Lower lobe of right lung (tissue), 2 donors: ENCODE measurements around the gene INMT. TPM values are rescaled to one million over a fixed set of nuclear protein-coding genes. Genes with fewer than 3 reads are reported as not detected.

Experiments
- ATAC-seq, 2 donors: fragments of 200-7000 bp; cut with Tn5 transposase; one replicate each; pipeline ENCODE4 v1.9.1; 2020 to 2022; ENCODE audit warnings: mild to moderate bottlenecking in 2 of 2, moderate library complexity in 2 of 2
- DNase-seq: peaks from one replicate; pipeline ENCODE4 v3.0.0-alpha.2; 2020
- H3K27ac ChIP-seq: fragments of 200-600 bp; one replicate; pipeline ENCODE4 v1.8.0; 2022
- H3K27me3 ChIP-seq: fragments of 200-600 bp; one replicate; pipeline ENCODE4 v1.8.0; 2022; ENCODE audit warnings: low read depth
- H3K36me3 ChIP-seq: fragments of 200-600 bp; one replicate; pipeline ENCODE4 v1.8.0; 2022; ENCODE audit warnings: mild to moderate bottlenecking
- H3K4me1 ChIP-seq: fragments of 200-600 bp; one replicate; pipeline ENCODE4 v1.8.0; 2022
- H3K4me3 ChIP-seq: fragments of 200-600 bp; one replicate; pipeline ENCODE4 v1.8.0; 2022; ENCODE audit warnings: mild to moderate bottlenecking
- H3K9me3 ChIP-seq: fragments of 200-600 bp; one replicate; pipeline ENCODE4 v1.8.0; 2022
- intact Hi-C: fragments of 100-400 bp; cut with DNase I; formaldehyde crosslinking; loops from one replicate; pipeline ENCODE4 v1.11.0; 2022
- total RNA-seq: library from RNA; stranded (reverse); fragmentation: NEBNext Ultra II Directional; extraction: Animal tissue kit (Norgen Biotek cat#: 25700); gene quantifications from one replicate; pipeline ENCODE4 v1.2.1, GENCODE V29; 2021
- TF ChIP-seq, protein P1 (sequence below): fragments of 200-600 bp; IDR thresholded peaks from one replicate; pipeline ENCODE4 v1.8.0; 2022; ENCODE audit warnings: antibody characterized with exemption, mild to moderate bottlenecking
- donor health status: DM: no; HTN: yes; CAD: no; lungs with severe emphysema.

The INMT gene
- total RNA-seq, 1 donor from 2014 or later = 249 TPM

DNA sequence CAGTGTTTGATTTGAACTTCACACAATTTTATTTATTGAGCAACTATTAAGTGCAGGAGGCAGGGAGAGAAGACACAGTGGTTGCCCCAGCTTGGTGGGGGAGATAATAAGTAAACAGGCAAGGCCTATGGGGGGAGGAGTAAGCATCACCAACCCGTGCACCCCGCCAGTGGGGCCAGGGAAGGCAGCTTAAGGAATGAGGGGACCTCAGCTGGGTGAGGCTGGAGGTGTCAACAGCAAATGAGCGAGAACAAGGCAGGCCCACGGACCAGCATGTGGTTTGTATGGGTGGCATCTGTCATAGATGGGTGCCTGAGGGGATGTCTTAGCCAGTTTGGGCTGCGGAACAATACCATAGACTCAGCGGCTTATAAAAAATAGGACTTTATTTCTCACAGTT, 45.6 kb upstream of the INMT start:
- intact Hi-C loops = no loop called here
- Histone ChIP-seq H3K4me3 (no peak overlapping the region), H3K27me3 (no peaks in the 10 kb centered on the region), H3K36me3 (no peaks in the 10 kb centered on the region), H3K9me3 (no peaks in the 10 kb centered on the region), H3K4me1 (peaks cover 4% of the 10 kb centered on the region), H3K27ac (no peak overlapping the region)
- TF ChIP-seq, protein P1, sequence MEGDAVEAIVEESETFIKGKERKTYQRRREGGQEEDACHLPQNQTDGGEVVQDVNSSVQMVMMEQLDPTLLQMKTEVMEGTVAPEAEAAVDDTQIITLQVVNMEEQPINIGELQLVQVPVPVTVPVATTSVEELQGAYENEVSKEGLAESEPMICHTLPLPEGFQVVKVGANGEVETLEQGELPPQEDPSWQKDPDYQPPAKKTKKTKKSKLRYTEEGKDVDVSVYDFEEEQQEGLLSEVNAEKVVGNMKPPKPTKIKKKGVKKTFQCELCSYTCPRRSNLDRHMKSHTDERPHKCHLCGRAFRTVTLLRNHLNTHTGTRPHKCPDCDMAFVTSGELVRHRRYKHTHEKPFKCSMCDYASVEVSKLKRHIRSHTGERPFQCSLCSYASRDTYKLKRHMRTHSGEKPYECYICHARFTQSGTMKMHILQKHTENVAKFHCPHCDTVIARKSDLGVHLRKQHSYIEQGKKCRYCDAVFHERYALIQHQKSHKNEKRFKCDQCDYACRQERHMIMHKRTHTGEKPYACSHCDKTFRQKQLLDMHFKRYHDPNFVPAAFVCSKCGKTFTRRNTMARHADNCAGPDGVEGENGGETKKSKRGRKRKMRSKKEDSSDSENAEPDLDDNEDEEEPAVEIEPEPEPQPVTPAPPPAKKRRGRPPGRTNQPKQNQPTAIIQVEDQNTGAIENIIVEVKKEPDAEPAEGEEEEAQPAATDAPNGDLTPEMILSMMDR = no peak
- no peak for DNase-seq
- no peak for ATAC-seq

- Histone ChIP-seq H3K4me1 (peaks cover 4% of the 10 kb centered on the region), H3K4me3 (no peak overlapping the region), H3K36me3 (no peaks in the 10 kb centered on the region), H3K9me3 (no peaks in the 10 kb centered on the region), H3K27ac (no peak overlapping the region), H3K27me3 (no peaks in the 10 kb centered on the region)
- no peak for ATAC-seq
- DNase-seq = no peak
- intact Hi-C loops = no loop called here
- TF ChIP-seq, protein P1 = no peak
Measured at GRCh38 chr7:30706908-30707307, 45.0 kb upstream of the INMT start.

- no peaks in the 10 kb centered on the region for H3K27me3 ChIP-seq
- peaks cover 4% of the 10 kb centered on the region for H3K4me1 ChIP-seq
- TF ChIP-seq, protein P1 = no peak
- H3K9me3 ChIP-seq = no peaks in the 10 kb centered on the region
- intact Hi-C loops = no loop called here
- no peak overlapping the region for H3K4me3 ChIP-seq
- DNase-seq = no peak
- ATAC-seq = peak in 1 of 2 donors; percentile 23
- H3K27ac ChIP-seq = no peak overlapping the region
- no peaks in the 10 kb centered on the region for H3K36me3 ChIP-seq
Measured at GRCh38 chr7:30707391-30708357, 44.3 kb upstream of the INMT start.

GRCh38 chr7:30708412-30708811, 43.5 kb upstream of the INMT start:
- DNase-seq (no peak), ATAC-seq (no peak)
- Histone ChIP-seq H3K36me3 (no peaks in the 10 kb centered on the region), H3K27me3 (no peaks in the 10 kb centered on the region), H3K4me3 (no peak overlapping the region), H3K9me3 (no peaks in the 10 kb centered on the region), H3K27ac (no peak overlapping the region), H3K4me1 (peaks cover 4% of the 10 kb centered on the region)
- intact Hi-C loops = no loop called here
- TF ChIP-seq, protein P1 = no peak

DNA sequence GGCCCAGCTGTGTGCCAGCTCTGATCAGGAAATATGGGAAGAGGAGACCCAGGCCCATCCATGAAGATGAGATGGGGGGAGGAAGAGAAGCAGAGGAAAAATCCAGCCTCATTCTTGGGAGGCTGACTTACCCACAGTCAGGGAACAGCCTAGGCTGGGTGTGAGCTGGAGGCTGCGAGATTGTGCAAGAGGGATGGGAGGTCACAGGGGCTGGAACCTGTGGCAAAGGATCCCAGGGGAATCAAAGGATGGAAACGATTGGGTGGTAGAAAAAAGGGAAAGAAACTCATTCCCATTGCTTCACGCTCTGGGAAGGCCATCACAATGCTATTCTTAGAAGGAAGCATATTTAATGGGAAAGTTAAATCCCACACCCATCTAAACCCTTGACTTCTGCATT, 43.0 kb upstream of the INMT start:
- no peak overlapping the region for H3K27ac ChIP-seq
- no peaks in the 10 kb centered on the region for H3K9me3 ChIP-seq
- TF ChIP-seq, protein P1 = no peak
- H3K4me3 ChIP-seq = no peak overlapping the region
- H3K36me3 ChIP-seq = no peaks in the 10 kb centered on the region
- peaks cover 4% of the 10 kb centered on the region for H3K4me1 ChIP-seq
- intact Hi-C loops = no loop called here
- no peaks in the 10 kb centered on the region for H3K27me3 ChIP-seq
- ATAC-seq (no peak), DNase-seq (no peak)
